Measurements from ENCODE around the gene MED12. TPM values are rescaled to one million over a fixed set of nuclear protein-coding genes. Genes with fewer than 3 reads are reported as not detected.

The MED12 gene
- total RNA-seq, 1 experiment from 2014 or later, result 35.2 TPM

DNA sequence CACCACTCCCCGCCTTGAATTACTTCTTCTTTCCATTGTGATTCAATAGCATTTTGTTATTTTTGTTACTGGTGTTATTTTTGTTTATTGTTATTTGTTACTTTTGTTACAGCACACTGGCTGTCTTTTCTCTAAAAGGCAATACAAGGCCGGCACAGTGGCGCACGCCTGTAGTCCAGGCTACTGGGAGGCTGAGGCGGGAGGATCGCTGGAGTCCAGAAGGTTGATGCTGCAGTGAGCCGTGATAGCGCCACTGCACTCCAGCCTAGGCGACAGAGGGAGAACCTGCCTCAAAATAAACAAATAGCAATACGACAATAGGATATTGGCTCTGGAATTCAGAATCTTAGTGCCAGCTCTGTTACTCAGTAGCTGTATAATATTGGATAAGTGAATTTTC is 1.0 kb upstream of the MED12 start:
- DNase-seq, result no peak
- Histone ChIP-seq H3K36me3 (ENCODE audit: insufficient read depth, low read length) (no peaks in the 10 kb centered on the region), H4K20me1 (ENCODE audit: insufficient read depth, low read depth, low read length) (no peaks in the 10 kb centered on the region), H3K4me3 (ENCODE audit: low read length) (peak overlapping the region; percentile 77; the same call in 1 of the 2 replicates), H3K9me3 (ENCODE audit: low read length) (no peaks in the 10 kb centered on the region), H3K4me2 (ENCODE audit: low read depth, low read length, poor library complexity, severe bottlenecking) (peak overlapping the region; percentile 85), H3K9ac (ENCODE audit: low read length) (peak overlapping the region; percentile 38), H3K27ac (ENCODE audit: low read length) (no peak overlapping the region), H2AFZ (ENCODE audit: low read length) (no peak overlapping the region), H3K79me2 (ENCODE audit: low read length) (peaks cover 10% of the 10 kb centered on the region), H3K9me2 (replicated peaks; ENCODE audit: insufficient read depth, low read length) (no peaks in the 10 kb centered on the region), H3K27me3 (ENCODE audit: low read length) (no peaks in the 10 kb centered on the region), H3K4me1 (ENCODE audit: low read length) (peaks cover 18% of the 10 kb centered on the region)

DNA sequence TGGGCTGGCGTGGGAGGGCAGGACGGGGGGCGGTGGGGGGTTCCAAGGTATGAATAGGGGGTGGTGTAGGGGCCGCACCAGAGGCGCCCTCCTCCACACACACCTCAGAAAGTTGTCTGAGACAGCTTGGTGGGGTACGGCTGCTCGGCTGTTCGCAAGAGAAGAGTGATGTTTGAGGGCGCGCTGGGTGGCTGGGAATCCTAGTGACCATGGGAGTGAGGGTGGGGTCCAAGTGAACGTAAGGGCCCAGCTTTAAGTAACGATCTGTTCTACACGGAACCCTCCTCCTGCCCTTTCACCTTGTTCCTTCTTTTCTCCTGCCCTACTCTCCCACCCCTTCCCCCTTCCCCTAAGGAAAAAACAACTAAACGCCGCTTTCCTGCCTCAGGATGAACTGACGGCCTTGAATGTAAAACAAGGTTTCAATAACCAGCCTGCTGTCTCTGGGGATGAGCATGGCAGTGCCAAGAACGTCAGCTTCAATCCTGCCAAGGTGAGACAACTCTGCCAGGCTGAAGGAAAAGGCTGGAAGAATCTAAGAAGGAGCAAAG is 664 bp downstream of the MED12 start:
- no peak for DNase-seq

DNA sequence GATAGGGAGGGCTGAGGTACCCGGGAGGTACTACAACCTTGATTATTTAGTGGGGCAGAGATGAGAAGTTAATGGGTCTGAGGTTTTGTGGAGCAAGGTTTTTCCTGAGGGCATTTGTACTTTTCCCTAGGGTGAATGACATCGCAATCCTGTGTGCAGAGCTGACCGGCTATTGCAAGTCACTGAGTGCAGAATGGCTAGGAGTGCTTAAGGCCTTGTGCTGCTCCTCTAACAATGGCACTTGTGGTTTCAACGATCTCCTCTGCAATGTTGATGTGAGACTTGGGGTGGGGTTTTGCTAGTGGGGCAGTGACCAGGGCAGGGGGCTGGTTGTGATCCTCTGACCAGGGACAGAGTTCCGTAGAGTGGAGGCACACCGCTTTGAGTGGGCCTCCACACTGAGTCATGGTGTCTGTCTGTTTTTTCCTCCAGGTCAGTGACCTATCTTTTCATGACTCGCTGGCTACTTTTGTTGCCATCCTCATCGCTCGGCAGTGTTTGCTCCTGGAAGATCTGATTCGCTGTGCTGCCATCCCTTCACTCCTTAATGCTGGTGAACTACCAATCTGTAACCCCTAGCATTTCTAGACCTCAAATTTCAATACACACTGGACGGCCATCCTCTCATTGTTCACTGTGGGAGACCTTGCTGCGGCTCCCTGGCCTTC is 9.9 kb downstream of the MED12 start:
- H3K27me3 ChIP-seq (ENCODE audit: low read length), result no peaks in the 10 kb centered on the region
- no peaks in the 10 kb centered on the region for H3K9me3 ChIP-seq (ENCODE audit: low read length)
- no peak overlapping the region for H3K4me3 ChIP-seq (ENCODE audit: low read length)
- H3K4me2 ChIP-seq (ENCODE audit: low read depth, low read length, poor library complexity, severe bottlenecking), result no peak overlapping the region
- H3K9ac ChIP-seq (ENCODE audit: low read length), result no peak overlapping the region
- no peaks in the 10 kb centered on the region for H3K9me2 ChIP-seq (replicated peaks; ENCODE audit: insufficient read depth, low read length)
- no peak overlapping the region for H2AFZ ChIP-seq (ENCODE audit: low read length)
- peaks cover 7% of the 10 kb centered on the region; the same call in 1 of the 2 replicates for H3K36me3 ChIP-seq (ENCODE audit: insufficient read depth, low read length)
- no peaks in the 10 kb centered on the region for H3K79me2 ChIP-seq (ENCODE audit: low read length)
- H4K20me1 ChIP-seq (ENCODE audit: insufficient read depth, low read depth, low read length), result no peaks in the 10 kb centered on the region
- no peak overlapping the region for H3K27ac ChIP-seq (ENCODE audit: low read length)
- no peak for DNase-seq
- H3K4me1 ChIP-seq (ENCODE audit: low read length), result no peaks in the 10 kb centered on the region

More for the DNA sequence above, 664 bp downstream of the MED12 start:
- Histone ChIP-seq H3K9me3 (ENCODE audit: low read length) (no peaks in the 10 kb centered on the region), H3K4me3 (ENCODE audit: low read length) (peak overlapping the region; percentile 77), H3K27me3 (ENCODE audit: low read length) (no peaks in the 10 kb centered on the region), H3K79me2 (ENCODE audit: low read length) (peaks cover 10% of the 10 kb centered on the region), H4K20me1 (ENCODE audit: insufficient read depth, low read depth, low read length) (no peaks in the 10 kb centered on the region), H3K4me2 (ENCODE audit: low read depth, low read length, poor library complexity, severe bottlenecking) (peak overlapping the region; percentile 85), H3K9me2 (replicated peaks; ENCODE audit: insufficient read depth, low read length) (no peaks in the 10 kb centered on the region), H2AFZ (ENCODE audit: low read length) (no peak overlapping the region), H3K27ac (ENCODE audit: low read length) (no peak overlapping the region; the same call in 1 of the 2 replicates), H3K4me1 (ENCODE audit: low read length) (peaks cover 12% of the 10 kb centered on the region), H3K9ac (ENCODE audit: low read length) (peak overlapping the region; percentile 92), H3K36me3 (ENCODE audit: insufficient read depth, low read length) (no peaks in the 10 kb centered on the region)

DNA sequence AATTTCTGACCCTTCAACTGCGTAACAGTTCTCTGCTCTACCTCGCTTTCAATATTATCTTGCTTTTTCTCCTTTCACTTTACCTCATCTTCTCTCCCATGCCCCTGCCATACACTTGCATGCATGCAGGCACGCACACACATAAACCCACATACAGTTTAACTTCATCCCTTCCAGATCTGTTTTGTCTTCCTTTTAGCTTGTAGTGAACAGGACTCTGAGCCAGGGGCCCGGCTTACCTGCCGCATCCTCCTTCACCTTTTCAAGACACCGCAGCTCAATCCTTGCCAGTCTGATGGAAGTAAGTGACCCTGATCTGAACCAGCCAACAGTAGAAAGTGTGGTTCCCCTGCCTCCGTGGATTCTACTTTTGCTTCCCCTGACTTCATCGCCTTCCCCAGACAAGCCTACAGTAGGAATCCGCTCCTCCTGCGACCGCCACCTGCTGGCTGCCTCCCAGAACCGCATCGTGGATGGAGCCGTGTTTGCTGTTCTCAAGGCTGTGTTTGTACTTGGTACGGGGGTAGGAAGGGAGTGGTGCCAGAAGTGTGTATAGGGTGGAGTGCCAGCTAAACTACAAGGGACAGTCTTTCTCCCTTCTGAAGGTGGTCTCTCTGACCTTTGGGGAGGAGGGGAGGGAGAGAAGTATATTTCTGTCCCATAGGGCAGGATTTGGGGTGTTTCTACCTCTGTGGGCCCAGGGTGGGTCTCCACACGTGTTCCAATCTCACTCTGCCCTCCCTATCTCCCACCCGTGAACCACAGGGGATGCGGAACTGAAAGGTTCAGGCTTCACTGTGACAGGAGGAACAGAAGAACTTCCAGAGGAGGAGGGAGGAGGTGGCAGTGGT is 10.7 kb downstream of the MED12 start:
- Histone ChIP-seq H3K4me1 (ENCODE audit: low read length) (no peaks in the 10 kb centered on the region), H3K4me3 (ENCODE audit: low read length) (no peak overlapping the region), H3K36me3 (ENCODE audit: insufficient read depth, low read length) (peaks cover 7% of the 10 kb centered on the region; the same call in 1 of the 2 replicates), H3K27me3 (ENCODE audit: low read length) (no peaks in the 10 kb centered on the region), H3K9me2 (replicated peaks; ENCODE audit: insufficient read depth, low read length) (no peaks in the 10 kb centered on the region), H3K9me3 (ENCODE audit: low read length) (no peaks in the 10 kb centered on the region), H3K4me2 (ENCODE audit: low read depth, low read length, poor library complexity, severe bottlenecking) (no peak overlapping the region), H3K79me2 (ENCODE audit: low read length) (no peaks in the 10 kb centered on the region), H4K20me1 (ENCODE audit: insufficient read depth, low read depth, low read length) (no peaks in the 10 kb centered on the region), H2AFZ (ENCODE audit: low read length) (no peak overlapping the region), H3K9ac (ENCODE audit: low read length) (no peak overlapping the region), H3K27ac (ENCODE audit: low read length) (no peak overlapping the region)
- peak; percentile 81 for DNase-seq

DNA sequence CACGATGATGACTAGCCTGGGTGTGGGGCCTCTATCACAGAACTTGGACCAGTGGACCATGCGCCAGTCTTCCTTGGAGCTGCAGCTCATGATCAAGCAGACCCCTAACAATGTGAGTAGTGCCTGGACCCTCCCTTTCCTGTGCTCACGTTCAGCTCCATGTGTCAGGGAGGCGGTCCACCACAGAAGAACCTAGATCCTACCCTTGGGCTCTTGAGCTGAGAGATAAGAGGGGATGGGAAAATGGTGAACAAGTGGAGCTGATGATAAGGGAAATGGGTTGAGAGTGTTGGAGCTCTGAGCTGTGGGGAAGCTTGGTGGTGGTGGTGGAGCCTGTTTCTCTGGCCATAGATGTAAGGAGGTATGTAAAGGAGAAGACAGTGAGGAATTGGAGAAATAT is 13.1 kb downstream of the MED12 start:
- no peaks in the 10 kb centered on the region for H3K9me3 ChIP-seq (ENCODE audit: low read length)
- no peak overlapping the region for H3K27ac ChIP-seq (ENCODE audit: low read length)
- no peak overlapping the region for H3K9ac ChIP-seq (ENCODE audit: low read length)
- no peaks in the 10 kb centered on the region for H3K4me1 ChIP-seq (ENCODE audit: low read length)
- no peaks in the 10 kb centered on the region for H4K20me1 ChIP-seq (ENCODE audit: insufficient read depth, low read depth, low read length)
- H3K79me2 ChIP-seq (ENCODE audit: low read length), result no peaks in the 10 kb centered on the region
- H3K9me2 ChIP-seq (replicated peaks; ENCODE audit: insufficient read depth, low read length), result no peaks in the 10 kb centered on the region
- no peak overlapping the region for H2AFZ ChIP-seq (ENCODE audit: low read length)
- H3K4me3 ChIP-seq (ENCODE audit: low read length), result no peak overlapping the region
- H3K27me3 ChIP-seq (ENCODE audit: low read length), result no peaks in the 10 kb centered on the region
- DNase-seq, result no peak
- H3K4me2 ChIP-seq (ENCODE audit: low read depth, low read length, poor library complexity, severe bottlenecking), result no peak overlapping the region
- H3K36me3 ChIP-seq (ENCODE audit: insufficient read depth, low read length), result peaks cover 7% of the 10 kb centered on the region; the same call in 1 of the 2 replicates

DNA sequence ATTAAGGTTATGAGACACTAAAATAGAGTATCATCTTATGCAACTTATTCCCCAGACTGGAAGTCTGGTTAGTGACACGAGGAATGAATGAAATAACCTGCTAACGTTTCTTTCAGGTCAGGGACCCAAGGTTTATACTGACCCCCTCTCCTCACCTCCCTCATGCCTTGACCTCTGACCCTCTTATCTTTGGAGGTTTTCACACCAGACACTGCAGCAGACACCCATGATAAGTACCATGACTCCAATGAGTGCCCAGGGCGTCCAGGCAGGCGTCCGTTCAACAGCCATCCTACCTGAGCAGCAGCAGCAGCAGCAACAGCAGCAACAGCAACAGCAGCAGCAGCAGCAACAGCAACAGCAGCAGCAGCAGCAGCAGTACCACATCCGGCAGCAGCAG is 22.0 kb downstream of the MED12 start:
- H3K4me1 ChIP-seq (ENCODE audit: low read length), result peaks cover 2% of the 10 kb centered on the region
- peaks cover 3% of the 10 kb centered on the region; the same call in 1 of the 2 replicates for H3K36me3 ChIP-seq (ENCODE audit: insufficient read depth, low read length)

DNA sequence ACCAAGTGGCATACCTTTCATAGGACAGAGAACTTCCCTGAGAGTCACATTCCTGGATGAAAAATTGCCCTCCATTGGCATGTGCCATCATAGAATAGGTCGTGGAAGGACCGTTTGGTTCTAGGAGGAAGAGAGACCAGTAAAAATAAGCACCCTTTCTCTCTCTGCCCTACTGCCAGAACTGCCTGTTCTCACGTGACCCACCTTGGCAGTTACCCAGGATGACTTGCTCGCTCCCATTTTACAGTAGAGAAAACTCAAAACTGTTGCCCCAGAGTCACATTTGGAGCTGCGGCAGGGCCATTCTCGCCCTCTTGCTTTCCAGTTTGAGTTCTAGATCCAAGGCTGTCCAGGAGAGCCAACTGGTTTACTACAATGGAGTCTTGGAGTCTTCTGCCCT is 25.1 kb downstream of the MED12 start:
- no peaks in the 10 kb centered on the region for H4K20me1 ChIP-seq (ENCODE audit: insufficient read depth, low read depth, low read length)
- no peaks in the 10 kb centered on the region for H3K9me3 ChIP-seq (ENCODE audit: low read length)
- H3K9ac ChIP-seq (ENCODE audit: low read length), result no peak overlapping the region
- no peak for DNase-seq
- no peaks in the 10 kb centered on the region for H3K27me3 ChIP-seq (ENCODE audit: low read length)
- H3K4me1 ChIP-seq (ENCODE audit: low read length), result peaks cover 11% of the 10 kb centered on the region
- no peaks in the 10 kb centered on the region for H3K9me2 ChIP-seq (replicated peaks; ENCODE audit: insufficient read depth, low read length)
- no peak overlapping the region for H3K27ac ChIP-seq (ENCODE audit: low read length)
- H3K4me3 ChIP-seq (ENCODE audit: low read length), result no peak overlapping the region
- H3K79me2 ChIP-seq (ENCODE audit: low read length), result no peaks in the 10 kb centered on the region
- H2AFZ ChIP-seq (ENCODE audit: low read length), result no peak overlapping the region
- H3K4me2 ChIP-seq (ENCODE audit: low read depth, low read length, poor library complexity, severe bottlenecking), result no peak overlapping the region
- H3K36me3 ChIP-seq (ENCODE audit: insufficient read depth, low read length), result no peaks in the 10 kb centered on the region

More for the DNA sequence above, 22.0 kb downstream of the MED12 start:
- no peak overlapping the region for H3K4me3 ChIP-seq (ENCODE audit: low read length)
- no peak overlapping the region for H3K9ac ChIP-seq (ENCODE audit: low read length)
- H3K9me3 ChIP-seq (ENCODE audit: low read length), result no peaks in the 10 kb centered on the region
- H3K9me2 ChIP-seq (replicated peaks; ENCODE audit: insufficient read depth, low read length), result no peaks in the 10 kb centered on the region
- H3K27ac ChIP-seq (ENCODE audit: low read length), result no peak overlapping the region
- H3K4me2 ChIP-seq (ENCODE audit: low read depth, low read length, poor library complexity, severe bottlenecking), result no peak overlapping the region
- no peaks in the 10 kb centered on the region for H3K27me3 ChIP-seq (ENCODE audit: low read length)
- H2AFZ ChIP-seq (ENCODE audit: low read length), result no peak overlapping the region
- DNase-seq, result no peak
- no peaks in the 10 kb centered on the region for H4K20me1 ChIP-seq (ENCODE audit: insufficient read depth, low read depth, low read length)
- no peaks in the 10 kb centered on the region for H3K79me2 ChIP-seq (ENCODE audit: low read length)

DNA sequence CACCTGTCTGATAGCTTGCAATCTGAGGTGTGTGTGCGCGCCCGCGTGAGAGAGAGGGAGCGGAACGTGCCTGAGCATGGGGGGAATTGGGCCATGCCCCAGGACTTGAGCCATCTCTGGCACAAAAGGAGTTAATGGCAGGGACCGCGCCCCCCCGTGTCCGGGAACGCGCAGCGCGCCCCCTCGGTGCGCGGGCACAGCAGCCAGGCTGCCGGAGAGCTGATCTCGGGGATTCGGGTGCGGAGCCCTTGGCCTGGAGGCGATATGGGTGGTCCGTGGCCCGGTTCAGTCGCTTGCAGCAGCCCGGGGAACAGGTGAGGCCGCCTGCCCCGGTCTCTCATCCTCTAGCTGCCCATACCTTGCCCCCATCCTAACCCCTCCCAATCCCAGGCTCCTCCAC is 26.3 kb downstream of the MED12 start, which contains the start of gene NLGN3:
NLGN3 (plus strand) TSS at position 191 of the 400 bp plus-strand sequence. CDS start 2,909 bp downstream, outside the sequence.
- Histone ChIP-seq H3K4me2 (ENCODE audit: low read depth, low read length, poor library complexity, severe bottlenecking) (no peak within 1 kb of the TSS), H3K9ac (ENCODE audit: low read length) (no peak within 1 kb of the TSS)
- no peak for DNase-seq

More for the DNA sequence above, 26.3 kb downstream of the MED12 start, which contains the start of gene NLGN3:
- H3K27ac ChIP-seq (ENCODE audit: low read length), result no peak within 1 kb of the TSS
- H3K4me1 ChIP-seq (ENCODE audit: low read length), result peaks cover 11% of the 10 kb centered on the region
- no peaks in the 10 kb centered on the region for H3K79me2 ChIP-seq (ENCODE audit: low read length)
- no peaks in the 10 kb centered on the region for H4K20me1 ChIP-seq (ENCODE audit: insufficient read depth, low read depth, low read length)
- no peaks in the 10 kb centered on the region for H3K9me2 ChIP-seq (replicated peaks; ENCODE audit: insufficient read depth, low read length)
- no peaks in the 10 kb centered on the region for H3K9me3 ChIP-seq (ENCODE audit: low read length)
- no peaks in the 10 kb centered on the region for H3K27me3 ChIP-seq (ENCODE audit: low read length)
- no peak within 1 kb of the TSS for H2AFZ ChIP-seq (ENCODE audit: low read length)
- H3K4me3 ChIP-seq (ENCODE audit: low read length), result no peak within 1 kb of the TSS
- H3K36me3 ChIP-seq (ENCODE audit: insufficient read depth, low read length), result no peaks in the 10 kb centered on the region

Data from Karpas-422 (cell line).